Measurements from ENCODE around the gene FAM20B. TPM values are rescaled to one million over a fixed set of nuclear protein-coding genes. Genes with fewer than 3 reads are reported as not detected.

Gene FAM20B
- total and polyA plus RNA-seq, 8 donors, result 32.8 to 37.2 (median 35.8) TPM

DNA sequence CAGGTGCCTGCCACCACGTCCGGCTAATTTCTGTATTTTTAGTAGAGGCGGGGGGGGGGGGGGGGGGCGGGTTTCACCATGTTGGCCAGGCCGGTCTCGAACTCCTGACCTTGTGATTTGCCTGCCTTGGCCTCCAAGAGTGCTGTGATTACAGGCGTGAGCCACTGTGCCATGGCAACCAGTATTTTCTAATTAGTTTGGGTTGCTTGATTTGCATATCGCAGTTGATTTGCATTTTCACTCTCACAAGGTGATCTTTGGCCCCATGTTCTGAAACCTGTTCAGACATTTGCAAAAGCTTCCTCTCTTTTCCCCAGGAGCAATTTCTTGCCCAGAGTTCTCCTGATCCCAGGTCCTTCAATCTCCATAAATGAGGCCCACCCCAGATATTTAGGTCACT is 57.8 kb downstream of the FAM20B start:
- H3K27ac ChIP-seq, result no peak overlapping the region
- no peak for TF ChIP-seq CTCF (IDR thresholded peaks at IDR 0.05)
- no peak for ATAC-seq
- no peak overlapping the region for H3K4me3 ChIP-seq
- DNase-seq, result no peak
- peaks cover 0 to 33% of the 10 kb centered on the region in 2 donors for H3K36me3 ChIP-seq
- peaks cover 5 to 32% of the 10 kb centered on the region in 2 donors for H3K4me1 ChIP-seq
- intact Hi-C loops (cut with DNase I), result loop anchor here in 1 of 2 donors (10.0 kb wide), 1 partner anchor 281 kb away; the partner anchor contains the start of gene AXDND1
- no peaks in the 10 kb centered on the region for H3K27me3 ChIP-seq
- H3K9me3 ChIP-seq, result no peaks in the 10 kb centered on the region

DNA sequence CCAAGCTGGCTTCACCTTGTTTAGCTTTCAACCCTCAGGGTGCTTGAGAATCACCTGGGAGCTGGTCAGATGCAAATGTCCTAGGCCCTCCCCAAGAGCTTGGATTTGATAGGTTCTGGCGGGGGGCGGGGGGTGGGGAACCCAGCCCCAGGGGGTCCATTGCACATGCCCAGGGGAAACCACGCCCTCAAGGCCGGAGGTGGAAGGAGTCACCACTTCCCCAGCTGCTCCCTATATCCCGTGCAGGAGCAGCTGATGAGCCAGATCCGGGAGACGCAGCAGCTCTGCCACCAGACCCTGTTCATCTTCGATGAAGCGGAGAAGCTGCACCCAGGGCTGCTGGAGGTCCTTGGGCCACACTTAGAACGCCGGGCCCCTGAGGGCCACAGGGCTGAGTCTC is 62.0 kb downstream of the FAM20B start:
- H3K9me3 ChIP-seq, result no peaks in the 10 kb centered on the region
- ATAC-seq (no peak), DNase-seq (no peak)
- peaks cover 0 to 27% of the 10 kb centered on the region in 2 donors for H3K4me1 ChIP-seq
- intact Hi-C loops (cut with DNase I), result loop anchor here in 1 of 2 donors (10.0 kb wide), 1 partner anchor 277 kb away; the partner anchor contains the start of gene AXDND1
- no peak overlapping the region for H3K27ac ChIP-seq
- no peak overlapping the region for H3K4me3 ChIP-seq
- H3K36me3 ChIP-seq, result peaks cover 0 to 75% of the 10 kb centered on the region in 2 donors
- no peaks in the 10 kb centered on the region for H3K27me3 ChIP-seq
- TF ChIP-seq CTCF (IDR thresholded peaks at IDR 0.05), result no peak

GRCh38 chr1:179089827-179090482 is 64.3 kb downstream of the FAM20B start:
- peaks cover 0 to 13% of the 10 kb centered on the region in 2 donors for H3K4me1 ChIP-seq
- H3K9me3 ChIP-seq, result no peaks in the 10 kb centered on the region
- no peak for DNase-seq
- no peak for TF ChIP-seq CTCF (IDR thresholded peaks at IDR 0.05)
- H3K27me3 ChIP-seq, result no peaks in the 10 kb centered on the region
- H3K36me3 ChIP-seq, result peaks cover 0 to 95% of the 10 kb centered on the region in 2 donors
- no peak for ATAC-seq
- H3K27ac ChIP-seq, result no peak overlapping the region
- intact Hi-C loops (cut with DNase I), result loop anchor here in 1 of 2 donors (10.0 kb wide), 1 partner anchor 275 kb away; the partner anchor contains the start of gene AXDND1
- no peak overlapping the region for H3K4me3 ChIP-seq

- Histone ChIP-seq H3K36me3 (peaks cover 0 to 98% of the 10 kb centered on the region in 2 donors), H3K9me3 (no peaks in the 10 kb centered on the region), H3K4me3 (no peak overlapping the region), H3K27me3 (no peaks in the 10 kb centered on the region), H3K27ac (no peak overlapping the region), H3K4me1 (peaks cover 0 to 13% of the 10 kb centered on the region in 2 donors)
- DNase-seq (no peak), ATAC-seq (no peak)
- no peak for TF ChIP-seq CTCF (IDR thresholded peaks at IDR 0.05)
- intact Hi-C loops (cut with DNase I), result no loop called here
These were observed 64.8 kb downstream of the FAM20B start for GRCh38 chr1:179090522-179090921.

DNA sequence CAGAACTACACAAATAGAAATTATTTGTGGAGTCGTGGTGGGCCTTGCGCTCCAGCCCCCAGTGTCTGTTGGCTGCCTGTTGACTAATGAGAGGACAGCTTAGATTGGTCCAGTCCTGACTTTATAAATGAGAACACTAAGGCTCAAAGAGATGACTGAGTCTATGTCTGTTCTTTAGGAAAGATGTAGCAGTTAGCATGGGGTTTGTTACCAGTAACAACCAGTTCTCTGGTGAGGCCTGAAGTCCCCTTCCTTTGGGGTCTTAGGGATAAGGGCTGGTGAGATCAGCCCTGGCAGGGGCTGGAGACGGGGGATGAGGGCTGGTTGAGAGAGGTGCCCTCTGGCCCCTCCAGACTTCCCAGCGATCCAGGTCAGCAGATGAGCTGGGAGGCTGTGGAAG is 65.2 kb downstream of the FAM20B start:
- H3K27me3 ChIP-seq, result no peaks in the 10 kb centered on the region
- intact Hi-C loops (cut with DNase I), result no loop called here
- TF ChIP-seq CTCF (IDR thresholded peaks at IDR 0.05), result no peak
- no peak for ATAC-seq
- peaks cover 0 to 98% of the 10 kb centered on the region in 2 donors for H3K36me3 ChIP-seq
- H3K4me1 ChIP-seq, result peaks cover 0 to 13% of the 10 kb centered on the region in 2 donors
- H3K9me3 ChIP-seq, result no peaks in the 10 kb centered on the region
- H3K4me3 ChIP-seq, result no peak overlapping the region
- no peak for DNase-seq
- no peak overlapping the region for H3K27ac ChIP-seq
